22Rv1 (cell line): ENCODE data around the gene ZNF180.

ENCODE experiments used
- ZFX ChIP-seq: fragments of 450-650 bp; IDR thresholded peaks from 2 replicates; pipeline ENCODE4 v1.6.1; 2017; ENCODE audit warnings: antibody characterized with exemption, borderline replicate concordance
- TF ChIP-seq, protein P1 (sequence below): fragments of 450-650 bp; IDR thresholded peaks from 2 replicates; pipeline ENCODE4 v1.5.1; 2017; ENCODE audit warnings: mild to moderate bottlenecking

DNA sequence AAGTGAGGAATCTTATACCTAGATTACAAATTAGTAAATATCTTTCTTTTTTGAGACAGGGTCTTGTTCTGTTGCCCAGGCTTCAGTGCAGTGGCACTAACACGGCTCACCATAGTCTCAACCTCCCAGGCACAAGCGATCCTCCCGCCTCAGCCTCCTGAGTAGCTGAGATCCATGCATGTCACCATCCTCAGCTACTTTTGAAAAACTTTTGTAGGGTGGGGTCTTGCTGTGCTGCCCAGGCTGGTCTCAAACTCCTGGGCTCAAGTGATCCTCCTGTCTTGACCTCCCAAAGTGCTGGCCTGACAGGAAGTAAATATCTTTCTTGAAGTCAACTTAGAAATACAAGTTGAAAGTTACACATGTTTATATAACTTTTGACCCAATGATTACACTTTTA is 49.2 kb upstream of the ZNF180 start:
- TF ChIP-seq, protein P1, sequence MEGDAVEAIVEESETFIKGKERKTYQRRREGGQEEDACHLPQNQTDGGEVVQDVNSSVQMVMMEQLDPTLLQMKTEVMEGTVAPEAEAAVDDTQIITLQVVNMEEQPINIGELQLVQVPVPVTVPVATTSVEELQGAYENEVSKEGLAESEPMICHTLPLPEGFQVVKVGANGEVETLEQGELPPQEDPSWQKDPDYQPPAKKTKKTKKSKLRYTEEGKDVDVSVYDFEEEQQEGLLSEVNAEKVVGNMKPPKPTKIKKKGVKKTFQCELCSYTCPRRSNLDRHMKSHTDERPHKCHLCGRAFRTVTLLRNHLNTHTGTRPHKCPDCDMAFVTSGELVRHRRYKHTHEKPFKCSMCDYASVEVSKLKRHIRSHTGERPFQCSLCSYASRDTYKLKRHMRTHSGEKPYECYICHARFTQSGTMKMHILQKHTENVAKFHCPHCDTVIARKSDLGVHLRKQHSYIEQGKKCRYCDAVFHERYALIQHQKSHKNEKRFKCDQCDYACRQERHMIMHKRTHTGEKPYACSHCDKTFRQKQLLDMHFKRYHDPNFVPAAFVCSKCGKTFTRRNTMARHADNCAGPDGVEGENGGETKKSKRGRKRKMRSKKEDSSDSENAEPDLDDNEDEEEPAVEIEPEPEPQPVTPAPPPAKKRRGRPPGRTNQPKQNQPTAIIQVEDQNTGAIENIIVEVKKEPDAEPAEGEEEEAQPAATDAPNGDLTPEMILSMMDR = no peak
- TF ChIP-seq ZFX = no peak
